Measurements from ENCODE around the gene RPL38. TPM values are rescaled to one million over a fixed set of nuclear protein-coding genes. Genes with fewer than 3 reads are reported as not detected.

RPL38 gene
- total RNA-seq, 2 donors from 2014 or later: 163 to 177 TPM

- Histone ChIP-seq H3K27ac (no peak overlapping the region), H3K9me3 (no peaks in the 10 kb centered on the region), H3K36me3 (peaks cover 6% of the 10 kb centered on the region), H3K27me3 (replicated peaks; ENCODE audit: insufficient read depth) (no peaks in the 10 kb centered on the region), H3K4me3 (no peak overlapping the region), H3K4me1 (ENCODE audit: control insufficient read depth in 1 of 2, low read depth in 2 of 2) (no peaks in the 10 kb centered on the region)
- DNase-seq (ENCODE audit: low spot score) (no peak), ATAC-seq (ENCODE audit: insufficient number of reproducible peaks, low FRiP score, low read depth) (no peak)
- TF ChIP-seq CTCF (IDR thresholded peaks at IDR 0.05): no peak
Measured at GRCh38 chr17:74222399-74222798, 18.9 kb downstream of the RPL38 start.

DNA sequence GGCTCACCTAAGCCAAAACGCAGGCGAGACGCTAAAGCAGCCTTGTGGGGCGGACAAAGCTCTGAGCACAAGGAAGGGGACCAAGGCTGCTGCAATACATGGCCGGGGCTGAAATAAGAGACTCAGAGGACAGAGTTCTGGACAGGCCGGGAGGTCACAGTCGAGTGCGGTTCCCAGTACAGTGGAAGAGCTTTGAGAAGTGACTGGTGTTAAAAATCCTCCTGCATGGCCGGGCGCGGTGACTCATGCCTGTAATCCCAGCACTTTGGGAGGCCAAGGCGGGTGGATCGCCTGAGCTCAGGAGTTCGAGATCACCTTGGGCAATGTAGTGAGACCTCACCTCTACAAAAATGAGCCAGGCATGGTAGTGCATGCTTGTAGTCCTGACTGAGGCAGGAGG, 20.4 kb downstream of the RPL38 start:
- ATAC-seq (ENCODE audit: insufficient number of reproducible peaks, low FRiP score, low read depth) (no peak), DNase-seq (ENCODE audit: low spot score) (no peak)
- no peaks in the 10 kb centered on the region for H3K27me3 ChIP-seq (replicated peaks; ENCODE audit: insufficient read depth)
- H3K4me3 ChIP-seq: no peak overlapping the region
- no peaks in the 10 kb centered on the region for H3K4me1 ChIP-seq (ENCODE audit: control insufficient read depth in 1 of 2, low read depth in 2 of 2)
- no peaks in the 10 kb centered on the region for H3K9me3 ChIP-seq
- H3K36me3 ChIP-seq: peaks cover 6% of the 10 kb centered on the region
- TF ChIP-seq CTCF (IDR thresholded peaks at IDR 0.05): no peak
- H3K27ac ChIP-seq: no peak overlapping the region

- ATAC-seq (ENCODE audit: insufficient number of reproducible peaks, low FRiP score, low read depth) (no peak), DNase-seq (ENCODE audit: low spot score) (no peak)
- Histone ChIP-seq H3K27me3 (replicated peaks; ENCODE audit: insufficient read depth) (no peaks in the 10 kb centered on the region), H3K36me3 (peaks cover 6% of the 10 kb centered on the region), H3K4me1 (ENCODE audit: control insufficient read depth in 1 of 2, low read depth in 2 of 2) (no peaks in the 10 kb centered on the region), H3K9me3 (no peaks in the 10 kb centered on the region), H3K27ac (no peak overlapping the region), H3K4me3 (no peak overlapping the region)
- TF ChIP-seq CTCF (IDR thresholded peaks at IDR 0.05): no peak
Measured at GRCh38 chr17:74224959-74225725, 21.7 kb downstream of the RPL38 start.

DNA sequence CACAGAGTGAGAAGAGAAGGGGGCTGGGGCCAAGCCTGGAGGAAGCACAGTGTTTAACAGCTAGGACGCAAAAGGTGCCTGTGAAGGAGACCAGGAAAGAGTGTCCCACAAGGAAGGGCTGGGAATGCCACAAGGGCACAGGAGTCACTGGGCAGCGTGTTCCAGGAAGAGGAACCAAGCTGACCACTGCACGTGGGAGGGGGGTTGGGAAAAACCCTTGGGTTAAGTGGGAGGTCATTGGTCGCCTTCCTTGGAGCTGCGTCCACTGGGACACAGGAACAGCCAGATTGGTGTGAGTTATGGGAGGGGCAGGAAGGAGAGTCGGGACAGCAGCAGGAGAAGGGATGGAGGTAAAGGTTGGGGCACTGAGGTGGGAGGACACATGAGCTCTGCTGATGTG, 22.8 kb downstream of the RPL38 start:
- H3K36me3 ChIP-seq: peaks cover 6% of the 10 kb centered on the region

More for the DNA sequence above, 22.8 kb downstream of the RPL38 start:
- no peaks in the 10 kb centered on the region for H3K4me1 ChIP-seq (ENCODE audit: control insufficient read depth in 1 of 2, low read depth in 2 of 2)
- no peak overlapping the region for H3K27ac ChIP-seq
- H3K27me3 ChIP-seq (replicated peaks; ENCODE audit: insufficient read depth): no peaks in the 10 kb centered on the region
- ATAC-seq (ENCODE audit: insufficient number of reproducible peaks, low FRiP score, low read depth) (no peak), DNase-seq (ENCODE audit: low spot score) (no peak)
- TF ChIP-seq CTCF (IDR thresholded peaks at IDR 0.05): no peak
- H3K9me3 ChIP-seq: no peaks in the 10 kb centered on the region
- no peak overlapping the region for H3K4me3 ChIP-seq
